Mucosa of descending colon (tissue), 3 donors: ENCODE data around the gene SLC7A4. TPM values are rescaled to one million over a fixed set of nuclear protein-coding genes. Genes with fewer than 3 reads are reported as not detected.

Source experiments
- ATAC-seq: fragments of 200-7000 bp; cut with Tn5 transposase; one replicate; pipeline ENCODE4 v1.9.1; 2020; ENCODE audit warnings: mild to moderate bottlenecking, moderate library complexity
- DNase-seq, 3 donors: peaks; one replicate each; pipeline ENCODE4 v3.0.0-alpha.2; 2020
- H3K36me3 ChIP-seq: fragments of 200-600 bp; one replicate; pipeline ENCODE4 v1.8.0; 2021; ENCODE audit warnings: low read depth, mild to moderate bottlenecking
- H3K4me1 ChIP-seq: fragments of 200-600 bp; one replicate; pipeline ENCODE4 v1.8.0; 2021; ENCODE audit warnings: low read depth, mild to moderate bottlenecking
- H3K4me3 ChIP-seq: fragments of 200-600 bp; one replicate; pipeline ENCODE4 v1.8.0; 2021; ENCODE audit warnings: mild to moderate bottlenecking
- H3K9me3 ChIP-seq: fragments of 200-600 bp; one replicate; pipeline ENCODE4 v1.8.0; 2021; ENCODE audit warnings: mild to moderate bottlenecking
- intact Hi-C, 2 donors: fragments of 100-400 bp; cut with DNase I in 1 of 2; cut with micrococcal nuclease in 1 of 2; formaldehyde crosslinking; loops; one replicate each; pipeline versions ENCODE4 v1.11.0 to v1.11.1; 2022; cut with DNase I, micrococcal nuclease
- total RNA-seq, 3 donors: library from RNA; stranded (reverse); fragmentation: NEBNext Ultra II Directional in 2 of 3; extraction: Animal tissue kit (Norgen Biotek cat#: 25700) in 2 of 3; gene quantifications; one replicate each; pipeline versions ENCODE4 v1.2.1 to v1.2.4, GENCODE V29; 2021 to 2023
- TF ChIP-seq, protein P1 (sequence below): fragments of 200-600 bp; IDR thresholded peaks from one replicate; pipeline ENCODE4 v1.8.0; 2022; ENCODE audit warnings: antibody characterized with exemption, mild to moderate bottlenecking
- donor health status: DM: no; HTN: no; CAD: no; lungs with moderate emphysema.
- donor health status: DM: no; HTN: no; CAD: no.
- donor health status: DM: no; HTN: yes; CAD: no.

The SLC7A4 gene
- total RNA-seq, 3 donors from 2014 or later: 1.4 to 4.0 (median 2.4) TPM

DNA sequence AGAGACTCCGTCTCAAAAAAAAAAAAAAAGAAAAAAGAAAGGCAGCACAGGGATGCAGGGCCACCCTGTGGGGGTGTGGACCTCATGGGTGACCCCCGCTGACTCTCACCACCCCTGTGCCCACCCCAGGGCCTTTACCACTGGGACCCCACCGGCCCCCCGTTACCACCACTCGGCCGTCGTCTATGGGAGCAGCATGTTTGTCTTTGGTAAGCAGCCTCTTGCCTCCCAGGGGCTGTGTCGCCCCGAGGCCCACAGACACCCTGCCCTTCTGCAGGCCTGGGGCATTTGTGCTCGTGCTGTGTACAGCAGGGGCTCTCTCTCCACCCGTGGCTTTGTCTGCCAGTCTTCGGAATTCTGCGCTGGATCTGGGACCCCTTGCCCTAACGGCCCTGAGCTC is 45.0 kb downstream of the SLC7A4 start:
- TF ChIP-seq, protein P1, sequence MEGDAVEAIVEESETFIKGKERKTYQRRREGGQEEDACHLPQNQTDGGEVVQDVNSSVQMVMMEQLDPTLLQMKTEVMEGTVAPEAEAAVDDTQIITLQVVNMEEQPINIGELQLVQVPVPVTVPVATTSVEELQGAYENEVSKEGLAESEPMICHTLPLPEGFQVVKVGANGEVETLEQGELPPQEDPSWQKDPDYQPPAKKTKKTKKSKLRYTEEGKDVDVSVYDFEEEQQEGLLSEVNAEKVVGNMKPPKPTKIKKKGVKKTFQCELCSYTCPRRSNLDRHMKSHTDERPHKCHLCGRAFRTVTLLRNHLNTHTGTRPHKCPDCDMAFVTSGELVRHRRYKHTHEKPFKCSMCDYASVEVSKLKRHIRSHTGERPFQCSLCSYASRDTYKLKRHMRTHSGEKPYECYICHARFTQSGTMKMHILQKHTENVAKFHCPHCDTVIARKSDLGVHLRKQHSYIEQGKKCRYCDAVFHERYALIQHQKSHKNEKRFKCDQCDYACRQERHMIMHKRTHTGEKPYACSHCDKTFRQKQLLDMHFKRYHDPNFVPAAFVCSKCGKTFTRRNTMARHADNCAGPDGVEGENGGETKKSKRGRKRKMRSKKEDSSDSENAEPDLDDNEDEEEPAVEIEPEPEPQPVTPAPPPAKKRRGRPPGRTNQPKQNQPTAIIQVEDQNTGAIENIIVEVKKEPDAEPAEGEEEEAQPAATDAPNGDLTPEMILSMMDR: no peak
- no peaks in the 10 kb centered on the region for H3K9me3 ChIP-seq
- no peak overlapping the region for H3K4me3 ChIP-seq
- intact Hi-C loops: loop anchor here in 1 of 2 donors (10.0 kb wide), 1 partner anchor 73 kb away; the partner anchor contains the start of gene CRKL
- peaks cover 5% of the 10 kb centered on the region for H3K36me3 ChIP-seq
- no peak for ATAC-seq
- no peak for DNase-seq
- H3K4me1 ChIP-seq: peaks cover 7% of the 10 kb centered on the region

DNA sequence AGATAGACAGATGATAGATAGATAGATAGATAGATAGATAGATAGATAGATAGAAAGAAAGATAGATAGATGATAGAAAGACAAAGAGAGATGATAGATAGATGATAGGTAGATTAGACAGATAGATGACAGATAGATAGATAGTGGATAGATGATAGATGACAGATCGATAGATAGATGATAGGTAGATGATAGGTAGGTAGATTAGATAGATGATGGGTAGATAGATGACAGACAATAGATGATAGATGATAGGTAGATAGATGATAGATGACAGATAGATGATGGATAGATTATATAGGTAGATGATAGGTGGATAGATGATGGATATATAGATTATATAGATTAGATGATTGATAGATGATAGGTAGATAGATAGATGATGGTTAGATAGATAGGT is 46.0 kb downstream of the SLC7A4 start:
- no peaks in the 10 kb centered on the region for H3K9me3 ChIP-seq
- intact Hi-C loops: loop anchor here in 1 of 2 donors (10.0 kb wide), 1 partner anchor 72 kb away; the partner anchor contains the start of gene CRKL
- TF ChIP-seq, protein P1: no peak
- H3K4me3 ChIP-seq: no peak overlapping the region
- H3K36me3 ChIP-seq: peaks cover 5% of the 10 kb centered on the region
- ATAC-seq: no peak
- H3K4me1 ChIP-seq: peaks cover 10% of the 10 kb centered on the region
- no peak for DNase-seq

DNA sequence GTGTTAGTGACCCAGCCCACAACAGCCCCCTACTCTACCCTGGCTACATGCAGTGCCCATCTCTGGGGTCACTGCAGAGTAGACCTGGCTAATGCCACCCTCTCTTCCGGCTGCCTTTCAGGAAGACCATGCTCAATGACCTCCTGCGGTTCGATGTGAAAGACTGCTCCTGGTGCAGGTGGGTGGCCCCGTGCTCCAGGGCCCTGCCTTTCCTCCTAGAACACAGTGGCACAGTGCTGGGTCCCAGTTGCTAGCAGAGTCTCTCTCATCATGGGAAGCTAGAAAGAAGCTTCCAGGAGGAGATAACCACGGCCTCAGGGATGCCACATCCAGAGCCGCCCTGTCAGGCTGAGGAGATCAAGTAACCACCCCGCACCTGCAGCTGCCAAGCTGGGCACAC is 46.6 kb downstream of the SLC7A4 start:
- DNase-seq (no peak), ATAC-seq (no peak)
- intact Hi-C loops: loop anchor here in 1 of 2 donors (10.0 kb wide), 1 partner anchor 71 kb away; the partner anchor contains the start of gene CRKL
- H3K4me3 ChIP-seq: no peak overlapping the region
- TF ChIP-seq, protein P1: no peak
- peaks cover 16% of the 10 kb centered on the region for H3K4me1 ChIP-seq
- H3K36me3 ChIP-seq: peaks cover 5% of the 10 kb centered on the region
- no peaks in the 10 kb centered on the region for H3K9me3 ChIP-seq

DNA sequence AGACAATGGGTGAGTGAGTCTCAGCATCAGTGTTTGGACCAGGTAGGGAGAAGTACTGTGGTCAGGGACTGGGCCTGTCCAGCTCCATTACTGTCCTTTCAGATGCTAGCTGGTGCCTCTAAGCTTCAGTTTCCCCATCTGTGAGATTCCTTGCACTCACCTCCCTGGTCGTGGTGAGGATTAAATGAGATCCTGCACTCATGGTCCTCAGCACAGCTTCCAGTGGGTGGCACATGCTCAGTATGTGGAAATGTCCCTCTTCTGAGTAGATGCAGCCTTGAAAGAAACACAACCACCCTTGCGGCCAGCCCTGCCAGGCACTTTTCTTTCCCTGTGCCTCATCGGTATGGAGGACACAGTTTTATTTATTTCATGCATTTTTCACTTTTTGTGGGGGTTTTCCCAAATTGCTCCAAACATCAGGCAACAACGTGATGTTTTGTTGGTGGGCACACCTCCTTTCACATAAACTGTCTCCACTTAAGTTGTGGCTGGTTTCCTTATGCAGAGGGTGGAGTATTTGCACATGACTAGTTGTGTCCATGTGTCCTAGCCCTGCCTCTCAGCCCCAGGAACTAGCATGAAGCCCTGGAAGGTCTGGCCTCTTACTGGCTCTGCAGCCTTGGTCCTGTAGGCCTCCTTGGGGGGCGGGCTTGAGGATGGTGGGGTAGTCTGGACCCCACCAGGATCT is 49.1 kb downstream of the SLC7A4 start:
- ATAC-seq (no peak), DNase-seq (no peak)
- no peak overlapping the region for H3K4me3 ChIP-seq
- H3K9me3 ChIP-seq: peaks cover 3% of the 10 kb centered on the region
- H3K4me1 ChIP-seq: peaks cover 27% of the 10 kb centered on the region
- intact Hi-C loops: loop anchor here in 1 of 2 donors (10.0 kb wide), 1 partner anchor 68 kb away; the partner anchor contains the start of gene CRKL
- TF ChIP-seq, protein P1: no peak
- H3K36me3 ChIP-seq: peaks cover 5% of the 10 kb centered on the region

DNA sequence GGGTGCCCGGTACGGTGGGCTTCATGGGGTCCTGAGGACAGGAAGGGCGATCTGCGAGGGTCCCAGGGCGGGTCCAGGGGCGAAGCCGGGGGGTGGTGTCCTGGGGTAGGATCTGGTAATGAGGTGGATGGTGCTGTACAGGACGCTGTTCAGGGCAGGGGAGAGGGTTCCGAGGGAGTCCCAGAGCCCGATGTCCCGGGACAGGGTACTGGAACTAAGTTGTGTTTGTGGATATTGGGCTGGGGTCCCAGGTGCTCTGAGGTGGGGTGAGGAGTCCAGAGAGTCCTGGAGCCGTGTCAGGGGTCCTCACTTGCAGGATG is 49.8 kb downstream of the SLC7A4 start:
- TF ChIP-seq, protein P1: no peak
- Histone ChIP-seq H3K4me1 (peaks cover 27% of the 10 kb centered on the region), H3K4me3 (peak overlapping the region; percentile 47), H3K36me3 (peaks cover 5% of the 10 kb centered on the region), H3K9me3 (peaks cover 5% of the 10 kb centered on the region)
- intact Hi-C loops: loop anchor here in 1 of 2 donors (10.0 kb wide), 1 partner anchor 68 kb away; the partner anchor contains the start of gene CRKL
- DNase-seq: no peak
- peak; percentile 16 for ATAC-seq
